Left lung (tissue), 10 donors: Measurements from ENCODE around the gene RFLNA. TPM values are rescaled to one million over a fixed set of nuclear protein-coding genes. Genes with fewer than 3 reads are reported as not detected.

Experiments
- ATAC-seq: fragments of 200-7000 bp; cut with Tn5 transposase; one replicate; pipeline ENCODE4 v1.9.1; 2020; ENCODE audit warnings: moderate library complexity
- DNase-seq, 4 donors: peaks; one replicate each; pipeline ENCODE4 v3.0.0-alpha.2; 2013 to 2020
- H3K27ac ChIP-seq, 2 donors: fragments of 200-600 bp; sonication (generic) in 1 of 2; one replicate each; pipeline versions ENCODE4 v1.5.0 to v1.8.0; 2020 to 2021
- H3K27me3 ChIP-seq, 2 donors: fragments of 200-600 bp; sonication (generic) in 1 of 2; one replicate each; pipeline versions ENCODE4 v1.5.0 to v1.8.0; 2020 to 2021
- H3K36me3 ChIP-seq, 2 donors: fragments of 200-600 bp; sonication (generic) in 1 of 2; one replicate each; pipeline versions ENCODE4 v1.5.0 to v1.8.0; 2020 to 2021
- H3K4me1 ChIP-seq, 2 donors: fragments of 200-600 bp; one replicate each; pipeline ENCODE4 v1.8.0; 2021
- H3K4me3 ChIP-seq, 2 donors: fragments of 200-600 bp; sonication (generic) in 1 of 2; one replicate each; pipeline versions ENCODE4 v1.5.0 to v1.8.0; 2020 to 2021; ENCODE audit warnings: mild to moderate bottlenecking in 1 of 2
- H3K9me3 ChIP-seq, 2 donors: fragments of 200-600 bp; sonication (generic) in 1 of 2; one replicate each; pipeline versions ENCODE4 v1.5.0 to v1.8.0; 2020 to 2021
- CTCF ChIP-seq, 2 donors: fragments of 200-600 bp; sonication (generic) in 1 of 2; IDR thresholded peaks; one replicate each; pipeline versions ENCODE4 v1.5.0 to v1.8.0; 2021; ENCODE audit warnings: antibody characterized with exemption in 2 of 2
- intact Hi-C, 2 donors: fragments of 100-400 bp; cut with DNase I; formaldehyde crosslinking; loops; one replicate each; pipeline versions ENCODE4 v1.11.2 to v1.14.2; 2022
- polyA plus RNA-seq, 6 donors: library from polyadenylated mRNA; unstranded; fragments of 120-200 nt; gene quantifications; one replicate each; pipeline ENCODE4 v1.2.1, GENCODE V29; 2013; ENCODE audit not compliant: insufficient read length in 6 of 6
- total RNA-seq, 2 donors: library from RNA; stranded (reverse); fragmentation: NEBNext Ultra II Directional; extraction: Animal tissue kit (Norgen Biotek cat#: 25700); gene quantifications; one replicate each; pipeline ENCODE4 v1.2.1, GENCODE V29; 2021
- donor health status: DM: no; HTN: yes; CAD: no.
- donor health status: DM: no; HTN: no; CAD: no.

The RFLNA gene
- total and polyA plus RNA-seq, 8 donors, result 1.4 to 4.7 (median 3.0) TPM

DNA sequence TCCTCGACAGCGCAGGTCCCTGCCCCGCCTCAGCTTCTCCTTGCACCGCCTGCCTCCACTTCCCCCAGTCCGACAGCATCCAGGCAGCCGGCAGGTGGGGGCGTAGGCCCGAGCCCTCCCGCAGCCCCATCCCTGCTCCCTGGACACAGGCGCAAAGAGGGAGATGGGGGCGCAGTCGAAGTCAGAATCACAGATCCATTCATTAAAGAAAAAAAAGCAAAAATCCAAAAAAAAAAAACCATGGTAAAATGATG is 41.2 kb downstream of the RFLNA start:
- intact Hi-C loops, result no loop called here
- no peak overlapping the region for H3K27ac ChIP-seq
- no peak overlapping the region for H3K4me3 ChIP-seq
- no peak for TF ChIP-seq CTCF (IDR thresholded peaks at IDR 0.05)
- no peak for ATAC-seq
- no peaks in the 10 kb centered on the region for H3K27me3 ChIP-seq
- H3K4me1 ChIP-seq, result no peaks in the 10 kb centered on the region
- H3K36me3 ChIP-seq, result peaks cover 0 to 92% of the 10 kb centered on the region in 2 donors
- peak in 1 of 4 donors; percentile 55 for DNase-seq
- no peaks in the 10 kb centered on the region for H3K9me3 ChIP-seq

- DNase-seq (peak in 1 of 4 donors; percentile 80), ATAC-seq (no peak)
- Histone ChIP-seq H3K4me3 (no peak overlapping the region), H3K27ac (no peak overlapping the region), H3K4me1 (no peaks in the 10 kb centered on the region), H3K9me3 (no peaks in the 10 kb centered on the region), H3K36me3 (peaks cover 0 to 92% of the 10 kb centered on the region in 2 donors), H3K27me3 (no peaks in the 10 kb centered on the region)
- intact Hi-C loops, result no loop called here
- no peak for TF ChIP-seq CTCF (IDR thresholded peaks at IDR 0.05)
Measured at GRCh38 chr12:124336742-124337520, 42.0 kb downstream of the RFLNA start.

GRCh38 chr12:124337622-124338021 is 42.7 kb downstream of the RFLNA start:
- H3K27ac ChIP-seq, result no peak overlapping the region
- H3K4me1 ChIP-seq, result no peaks in the 10 kb centered on the region
- H3K9me3 ChIP-seq, result no peaks in the 10 kb centered on the region
- H3K27me3 ChIP-seq, result no peaks in the 10 kb centered on the region
- intact Hi-C loops, result no loop called here
- no peak for ATAC-seq
- peak in 1 of 4 donors; percentile 56 for DNase-seq
- TF ChIP-seq CTCF (IDR thresholded peaks at IDR 0.05), result no peak
- H3K4me3 ChIP-seq, result no peak overlapping the region
- peaks cover 0 to 92% of the 10 kb centered on the region in 2 donors for H3K36me3 ChIP-seq

GRCh38 chr12:124338448-124338847 is 43.6 kb downstream of the RFLNA start:
- Histone ChIP-seq H3K27ac (no peak overlapping the region), H3K4me3 (no peak overlapping the region), H3K27me3 (no peaks in the 10 kb centered on the region), H3K4me1 (no peaks in the 10 kb centered on the region), H3K36me3 (peaks cover 0 to 92% of the 10 kb centered on the region in 2 donors), H3K9me3 (no peaks in the 10 kb centered on the region)
- no peak for DNase-seq
- TF ChIP-seq CTCF (IDR thresholded peaks at IDR 0.05), result no peak
- peak; percentile 14 for ATAC-seq
- intact Hi-C loops, result no loop called here

GRCh38 chr12:124338876-124339603 is 44.1 kb downstream of the RFLNA start:
- no peak for ATAC-seq
- no peak for DNase-seq
- no peak for TF ChIP-seq CTCF (IDR thresholded peaks at IDR 0.05)
- intact Hi-C loops, result no loop called here
- Histone ChIP-seq H3K36me3 (peaks cover 0 to 92% of the 10 kb centered on the region in 2 donors), H3K4me1 (no peaks in the 10 kb centered on the region), H3K27ac (no peak overlapping the region), H3K4me3 (no peak overlapping the region), H3K27me3 (no peaks in the 10 kb centered on the region), H3K9me3 (no peaks in the 10 kb centered on the region)
